ENCODE measurements around the gene F11.
"Not testable (repeated sequence)": the region's sequence is repeated elsewhere in the genome, so short reads cannot be mapped to it uniquely, and the experiment has no call there.

F11 gene

DNA sequence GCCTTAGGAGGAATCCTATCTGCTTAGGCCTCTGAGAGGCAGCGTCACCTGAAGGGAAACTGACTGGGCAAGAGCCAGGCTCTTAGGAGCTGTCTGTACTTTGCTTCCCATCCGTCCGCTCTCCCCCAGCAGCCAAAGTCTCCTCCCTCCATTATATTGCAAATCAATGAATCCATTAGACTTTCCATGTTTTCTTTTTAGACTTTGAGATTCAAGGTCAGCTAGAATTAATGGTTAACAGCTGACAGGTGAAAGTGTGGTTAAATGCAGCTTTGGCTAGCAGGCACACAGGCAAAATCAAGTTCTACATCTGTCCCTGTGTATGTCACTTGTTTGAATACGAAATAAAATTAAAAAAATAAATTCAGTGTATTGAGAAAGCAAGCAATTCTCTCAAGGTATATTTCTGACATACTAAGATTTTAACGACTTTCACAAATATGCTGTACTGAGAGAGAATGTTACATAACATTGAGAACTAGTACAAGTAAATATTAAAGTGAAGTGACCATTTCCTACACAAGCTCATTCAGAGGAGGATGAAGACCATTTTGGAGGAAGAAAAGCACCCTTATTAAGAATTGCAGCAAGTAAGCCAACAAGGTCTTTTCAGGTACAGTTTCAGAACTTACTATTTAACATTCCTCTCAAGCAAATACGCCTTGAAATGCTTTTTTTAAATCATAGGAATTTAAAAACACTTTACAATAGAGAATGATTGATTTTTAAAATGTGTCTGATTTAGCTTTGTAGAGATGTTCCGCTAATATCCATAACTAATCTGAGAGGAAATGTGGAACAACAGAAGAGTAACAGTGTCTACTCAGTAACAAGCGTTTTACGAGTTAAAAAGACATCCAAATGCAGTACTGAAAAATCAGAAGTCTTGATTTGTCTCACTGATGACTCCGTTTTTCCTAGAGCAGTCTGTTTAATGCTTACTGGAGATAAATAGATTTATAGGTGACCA lies at the start of gene F11:
F11 (plus strand) TSS at position 507 of the 970 bp plus-strand sequence. CDS start 948 bp downstream, outside the sequence.
- DNase-seq, result no peak

DNA sequence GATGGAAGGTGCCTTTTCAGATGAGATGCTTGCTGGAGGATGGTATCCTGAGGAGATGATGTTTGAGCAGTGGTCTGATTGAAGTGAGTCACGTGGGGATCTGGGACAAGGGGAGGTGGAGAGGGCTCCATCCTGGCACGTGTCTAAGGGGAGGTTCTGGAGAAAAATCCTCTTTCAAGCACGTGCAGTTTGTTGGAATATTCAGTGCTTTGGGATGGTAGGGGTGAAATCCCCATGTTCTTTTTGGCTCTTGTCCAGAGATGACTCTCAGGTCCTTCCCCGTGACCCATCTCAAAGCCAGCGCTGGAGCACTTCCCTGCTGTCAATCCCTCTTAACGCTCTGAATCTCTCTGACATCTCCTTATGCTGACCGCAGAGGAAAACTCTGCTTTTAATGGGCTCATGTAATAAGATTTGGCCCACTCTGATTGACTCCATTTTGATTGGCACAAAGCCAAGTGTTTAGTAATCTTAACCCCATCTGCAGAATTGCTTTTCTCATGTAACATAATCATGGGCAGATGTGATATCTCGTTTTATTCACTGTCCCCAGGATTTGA lies 49.4 kb upstream of the F11 start:
- DNase-seq, result no peak

DNA sequence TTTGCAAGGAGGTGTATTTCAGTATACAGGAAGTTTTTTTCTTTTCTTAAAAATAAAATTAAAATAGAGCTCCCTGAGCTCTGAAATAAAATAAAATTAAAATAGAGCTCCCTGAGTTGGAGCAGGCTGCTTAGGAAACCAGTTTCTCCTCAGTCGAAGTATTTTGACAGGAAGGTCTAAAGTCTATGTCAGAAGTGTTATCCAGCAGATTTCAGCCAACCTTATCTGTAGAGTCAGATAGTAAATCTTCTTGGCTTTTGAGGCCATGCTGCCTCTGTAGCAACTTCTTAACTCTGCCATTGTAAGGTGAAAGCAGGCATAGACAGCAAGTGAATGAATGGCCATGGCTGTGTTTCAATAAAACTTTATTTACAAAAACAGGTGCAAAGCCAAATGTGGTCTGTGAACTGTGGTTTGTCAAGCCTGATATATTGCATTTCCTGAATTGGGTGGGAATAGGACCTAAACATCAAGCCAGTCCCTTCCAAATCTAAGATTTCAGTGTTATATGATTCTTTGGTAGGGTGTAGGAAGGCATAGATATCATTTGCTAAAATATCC lies 48.2 kb upstream of the F11 start:
- DNase-seq, result no peak

DNA sequence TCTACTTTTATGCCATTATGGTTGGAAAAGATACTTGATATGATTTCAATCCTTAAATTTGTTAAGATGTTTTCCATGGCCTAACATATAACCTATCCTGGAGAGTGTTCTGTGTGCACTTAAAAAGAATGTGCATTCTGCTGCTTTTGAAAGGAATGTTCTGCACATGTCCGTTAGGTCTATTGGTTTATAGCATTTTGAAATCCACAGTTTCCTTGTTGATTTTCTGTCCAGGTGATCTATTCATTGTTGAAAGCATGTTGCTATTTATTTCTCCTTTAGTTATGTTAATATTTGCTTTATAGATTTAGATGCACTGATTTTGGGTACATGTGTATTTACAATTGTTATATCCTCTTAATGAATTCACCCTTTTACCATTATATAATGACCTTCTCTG lies 44.4 kb upstream of the F11 start:
- no peak for DNase-seq

DNA sequence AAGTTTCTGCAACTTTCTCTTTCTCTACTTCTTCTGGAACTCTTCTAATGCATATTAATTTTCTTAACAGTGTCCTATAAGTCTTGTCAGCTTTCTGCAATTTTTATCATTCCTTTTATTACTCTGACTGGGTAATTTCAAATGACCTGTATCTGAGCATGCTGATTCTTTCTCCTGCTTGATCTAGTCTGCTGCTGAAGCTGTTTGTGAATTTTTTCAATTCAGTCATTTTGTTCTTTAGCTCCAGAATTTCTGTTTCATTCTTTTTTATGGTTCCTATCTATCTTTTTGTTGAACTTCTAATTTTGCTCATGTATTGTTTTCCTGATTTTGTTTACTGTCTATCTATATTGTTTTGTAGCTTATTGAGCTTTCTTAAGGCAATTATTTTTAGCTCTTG lies 40.1 kb upstream of the F11 start:
- no peak for DNase-seq

DNA sequence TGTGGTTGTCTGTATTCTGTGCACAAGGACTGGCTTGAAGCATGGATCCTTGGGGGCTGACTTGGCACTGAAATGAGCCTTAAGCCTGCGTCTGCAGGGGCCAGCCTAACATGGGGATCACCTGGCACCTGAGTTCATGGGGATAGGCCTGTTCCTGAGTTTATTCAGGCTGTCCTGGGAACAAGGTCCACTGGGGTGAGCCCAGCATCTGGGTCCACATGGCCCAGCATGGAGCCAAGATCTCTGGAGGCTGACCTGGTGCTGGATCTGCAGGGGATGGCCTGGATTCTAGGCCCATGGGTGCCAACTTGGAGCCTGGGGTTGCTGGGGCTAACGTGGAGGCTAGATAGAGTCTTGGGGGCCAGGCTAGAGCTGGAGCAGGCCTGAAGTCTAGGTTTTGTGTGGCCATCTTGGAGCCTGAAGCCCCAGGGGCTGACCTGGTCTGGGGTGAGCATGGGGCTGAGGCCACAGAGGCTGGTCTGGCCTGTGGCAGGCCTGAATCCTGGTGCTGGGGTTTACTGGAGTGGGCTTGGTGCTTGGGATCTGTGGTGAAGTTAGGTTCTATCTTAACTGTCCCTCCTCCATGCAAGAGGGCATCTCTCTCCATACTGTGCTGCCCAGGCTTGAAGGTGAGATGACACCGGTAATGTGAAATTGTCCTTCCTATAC lies 39.3 kb upstream of the F11 start:
- no peak for DNase-seq

DNA sequence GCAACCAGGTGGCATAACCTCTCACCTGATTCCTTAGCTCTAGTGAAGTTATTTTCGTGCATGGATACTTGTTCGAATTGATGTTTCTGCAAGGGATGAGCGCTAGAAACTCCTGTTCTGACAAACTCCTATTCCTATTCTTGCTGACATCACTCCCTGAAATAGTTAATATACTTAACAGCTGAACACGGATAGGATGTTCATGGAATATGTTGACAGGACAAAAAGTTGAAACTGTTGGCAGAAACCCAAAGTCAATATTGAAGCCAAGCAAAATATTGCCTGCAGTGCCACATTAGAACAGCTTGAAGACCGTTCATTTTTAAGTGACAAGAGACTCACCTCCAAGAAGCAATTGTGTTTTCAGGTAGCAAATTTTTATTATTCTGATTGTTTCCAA lies 38.8 kb upstream of the F11 start, which contains the start of gene KLKB1:
KLKB1 (plus strand) TSS at position 287 of the 400 bp plus-strand sequence. CDS start 689 bp downstream, outside the sequence.
- DNase-seq, result no peak

DNA sequence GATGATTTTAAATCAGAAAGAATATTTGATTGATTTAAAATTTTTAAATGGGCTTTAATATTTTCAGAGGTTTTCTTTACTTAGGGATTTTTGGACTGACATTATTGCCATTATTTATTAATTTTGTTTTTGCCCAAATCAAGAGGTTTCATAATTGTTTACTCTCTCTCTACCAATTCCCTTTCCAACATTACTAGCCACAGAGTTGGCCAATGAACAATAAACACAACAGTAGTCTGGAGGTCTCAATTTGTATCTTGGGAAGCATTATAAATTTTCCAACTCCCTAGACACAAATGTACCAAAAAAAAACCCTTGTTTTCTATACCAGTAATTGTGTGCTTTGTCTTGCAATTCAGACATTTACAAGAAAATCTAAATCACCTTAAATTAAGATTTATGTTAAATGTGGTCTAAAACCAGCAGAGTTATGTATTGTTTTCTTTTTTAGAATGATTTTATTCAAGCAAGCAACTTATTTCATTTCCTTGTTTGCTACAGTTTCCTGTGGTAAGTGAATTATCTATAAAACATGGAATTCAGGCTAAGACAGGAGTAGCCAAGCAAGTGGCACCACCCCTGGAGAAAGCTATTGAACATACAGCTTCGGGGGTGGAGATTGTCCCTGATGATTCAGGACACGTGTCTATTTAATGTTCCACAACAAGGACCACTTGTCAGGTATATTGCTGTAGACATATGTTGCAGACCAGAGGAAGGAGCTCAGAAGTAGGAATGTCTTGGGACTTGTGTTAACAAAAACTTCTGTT lies 38.1 kb upstream of the F11 start:
- DNase-seq, result no peak

DNA sequence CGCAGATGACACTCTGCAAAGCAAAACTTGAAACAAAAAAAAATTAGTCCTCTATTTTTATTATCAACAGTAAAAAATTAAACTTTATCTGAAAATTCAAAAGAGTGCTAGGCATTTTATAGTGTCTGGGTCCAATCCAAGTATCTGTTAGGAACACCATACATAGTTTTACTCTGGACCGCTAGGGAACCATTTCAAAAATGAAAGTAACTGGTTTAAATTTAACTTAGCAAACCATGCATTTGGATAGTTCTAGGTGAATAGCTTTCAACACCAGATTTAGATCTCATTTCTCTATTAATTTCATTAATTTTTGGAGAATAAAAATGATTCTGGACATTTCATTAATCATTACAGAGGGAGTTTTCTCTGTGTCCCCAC lies 37.5 kb upstream of the F11 start:
- no peak for DNase-seq

DNA sequence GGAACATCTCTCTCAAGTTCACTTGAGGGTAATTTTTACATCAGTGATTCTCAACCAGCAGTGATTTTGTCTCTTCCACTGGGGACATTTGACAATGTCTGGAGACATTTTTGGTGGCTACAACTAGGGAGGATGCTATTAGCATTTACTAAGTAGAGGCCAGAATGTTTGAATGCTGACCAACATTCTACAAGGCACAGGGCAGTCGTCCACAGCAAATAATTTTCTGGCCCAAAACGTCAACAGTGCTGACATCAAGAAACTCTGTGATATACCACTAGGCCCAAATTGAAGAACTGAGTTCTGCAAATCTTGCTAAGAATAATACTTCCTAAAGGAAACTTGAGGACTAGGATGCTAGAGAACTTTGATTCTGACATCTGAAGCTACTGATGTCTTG lies 31.6 kb upstream of the F11 start:
- no peak for DNase-seq

DNA sequence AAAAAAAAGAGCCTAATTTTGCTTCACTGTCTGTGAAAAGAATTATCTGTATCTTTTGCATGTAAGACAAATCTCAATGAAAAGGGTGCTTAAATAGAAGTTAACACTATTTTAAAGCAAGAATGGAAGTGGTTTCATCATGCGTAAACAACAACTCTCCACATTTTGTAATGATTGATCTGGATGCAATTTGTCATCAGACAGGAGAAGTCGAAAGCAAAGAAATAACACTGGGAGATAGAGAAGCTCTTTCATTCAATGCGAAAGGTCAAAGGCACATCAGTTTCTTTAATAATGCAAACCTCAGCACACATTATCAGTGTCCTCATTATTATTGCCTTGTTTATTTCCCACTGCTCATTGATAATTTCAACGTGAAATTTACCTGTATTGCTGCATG lies 29.9 kb upstream of the F11 start:
- no peak for DNase-seq

DNA sequence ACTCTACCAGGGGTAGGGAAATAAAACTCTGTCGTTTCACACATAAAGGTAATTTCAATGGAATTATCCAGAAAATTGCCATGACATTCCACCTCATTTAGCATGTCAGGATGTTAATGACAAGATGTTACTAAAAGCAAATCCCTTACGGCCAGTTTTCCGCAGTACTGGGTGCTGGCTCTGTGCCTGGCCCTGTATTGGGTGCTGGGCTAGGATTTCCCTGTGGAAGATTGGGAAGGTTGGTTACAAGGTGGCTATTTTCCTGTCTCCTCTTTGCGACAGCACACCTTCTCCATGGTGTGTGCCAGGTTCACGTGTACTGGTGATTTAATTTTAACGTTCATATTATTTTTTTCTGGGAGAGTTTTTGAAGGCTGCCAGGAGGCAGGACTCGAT lies 25.5 kb upstream of the F11 start:
- DNase-seq, result no peak

DNA sequence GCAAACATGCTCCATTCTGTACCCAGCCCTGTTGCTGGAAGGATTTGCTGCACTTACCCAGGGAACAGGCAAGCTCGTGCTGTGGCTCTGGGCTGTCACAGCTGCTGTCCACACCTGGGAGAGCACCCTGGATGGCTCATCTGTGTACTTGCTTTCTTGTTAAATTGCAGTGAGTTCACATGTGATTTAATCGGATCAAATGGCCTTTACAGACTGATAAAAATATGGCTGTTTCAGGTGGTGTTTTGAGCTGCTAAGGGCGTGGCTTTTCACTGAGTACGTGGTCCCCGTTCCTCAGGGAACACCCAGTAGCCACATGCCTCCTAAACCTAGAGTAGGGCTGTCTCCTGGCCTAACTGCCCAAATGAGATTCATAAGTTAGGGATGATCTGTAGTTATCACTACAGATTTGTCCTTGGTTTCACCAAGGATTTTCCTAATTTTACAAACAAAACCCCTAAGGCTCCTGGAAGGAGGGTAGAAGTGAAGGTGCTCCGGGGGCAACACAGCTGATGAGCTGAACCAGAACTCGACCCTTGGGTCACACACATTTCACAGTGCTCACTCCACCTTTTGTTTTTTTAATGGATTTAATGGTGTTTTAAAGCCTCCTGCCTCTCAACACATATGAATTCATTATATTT lies 25.0 kb upstream of the F11 start:
- no peak for DNase-seq

DNA sequence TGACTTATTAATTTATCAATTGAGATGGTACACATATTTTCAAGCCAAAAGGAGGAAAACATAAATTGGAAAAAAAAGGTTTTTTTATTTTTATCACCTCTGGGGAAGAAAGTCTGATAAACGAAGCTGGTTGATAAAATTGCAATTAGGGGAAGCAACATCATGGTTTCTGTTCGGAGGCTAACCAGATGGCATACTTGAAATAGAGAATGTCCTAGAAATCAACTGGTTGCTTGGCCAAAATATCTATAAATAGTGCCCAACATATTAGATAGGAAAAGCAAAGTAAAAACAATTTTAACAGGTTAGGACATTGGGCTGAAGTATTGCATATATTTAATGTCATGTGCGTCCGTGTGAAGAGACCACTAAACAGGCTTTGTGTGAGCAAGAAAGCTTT lies 24.4 kb upstream of the F11 start:
- no peak for DNase-seq

DNA sequence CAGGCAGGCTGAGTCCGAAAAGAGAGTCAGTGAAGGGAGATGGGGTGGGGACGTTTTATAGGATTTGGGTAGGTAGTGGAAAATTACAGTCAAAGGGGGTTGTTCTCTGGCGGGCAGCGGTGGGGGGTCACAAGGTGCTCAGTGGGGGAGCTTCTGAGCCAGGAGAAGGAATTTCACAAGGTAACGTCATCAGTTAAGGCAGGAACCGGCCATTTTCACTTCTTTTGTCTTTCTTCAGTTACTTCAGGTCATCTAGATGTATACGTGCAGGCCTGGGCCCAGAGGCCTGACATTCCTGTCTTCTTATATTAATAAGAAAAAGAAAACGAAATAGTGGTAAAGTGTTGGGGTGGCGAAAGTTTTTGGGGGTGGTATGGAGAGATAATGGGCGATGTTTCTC lies 24.0 kb upstream of the F11 start:
- not testable (repeated sequence) for DNase-seq

DNA sequence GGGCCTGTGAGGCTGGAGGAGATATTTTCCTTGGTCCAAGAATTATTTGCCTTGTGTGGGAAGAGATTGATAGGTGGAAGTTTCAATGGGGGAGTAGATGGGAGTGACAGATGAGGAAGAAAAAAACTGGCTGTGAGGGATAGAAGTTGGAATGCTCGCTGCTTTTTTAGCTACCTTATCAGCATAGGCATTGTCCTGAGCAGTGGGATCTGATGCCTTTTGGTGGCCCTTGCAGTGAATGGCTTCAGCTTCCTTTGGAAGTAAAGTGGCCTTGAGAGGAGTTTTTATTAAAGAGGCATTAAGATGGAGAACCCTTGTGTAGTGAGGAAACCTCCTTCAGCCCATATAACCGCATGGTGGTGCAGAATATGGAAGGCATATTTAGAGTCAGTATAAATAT lies 22.7 kb upstream of the F11 start:
- DNase-seq, result no peak

DNA sequence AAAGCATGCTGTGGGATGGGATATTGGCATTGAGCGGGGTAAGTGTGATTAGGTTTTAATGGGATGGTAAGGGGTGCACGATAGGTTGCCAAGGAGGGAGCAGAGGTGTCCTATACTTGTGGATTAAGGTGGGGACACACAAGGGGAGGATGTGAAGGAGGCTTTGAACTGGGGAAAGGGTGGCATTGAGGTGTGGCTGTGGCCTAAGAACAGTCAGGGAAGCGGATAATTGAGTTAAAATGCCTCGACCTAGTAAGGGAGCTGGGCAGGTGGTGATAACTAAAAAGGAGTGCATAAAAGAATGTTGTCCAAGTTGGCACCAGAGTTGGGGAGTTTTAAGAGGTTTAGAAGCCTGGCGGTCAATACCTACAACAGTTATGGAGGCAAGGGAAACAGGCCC lies 21.2 kb upstream of the F11 start:
- DNase-seq, result no peak

DNA sequence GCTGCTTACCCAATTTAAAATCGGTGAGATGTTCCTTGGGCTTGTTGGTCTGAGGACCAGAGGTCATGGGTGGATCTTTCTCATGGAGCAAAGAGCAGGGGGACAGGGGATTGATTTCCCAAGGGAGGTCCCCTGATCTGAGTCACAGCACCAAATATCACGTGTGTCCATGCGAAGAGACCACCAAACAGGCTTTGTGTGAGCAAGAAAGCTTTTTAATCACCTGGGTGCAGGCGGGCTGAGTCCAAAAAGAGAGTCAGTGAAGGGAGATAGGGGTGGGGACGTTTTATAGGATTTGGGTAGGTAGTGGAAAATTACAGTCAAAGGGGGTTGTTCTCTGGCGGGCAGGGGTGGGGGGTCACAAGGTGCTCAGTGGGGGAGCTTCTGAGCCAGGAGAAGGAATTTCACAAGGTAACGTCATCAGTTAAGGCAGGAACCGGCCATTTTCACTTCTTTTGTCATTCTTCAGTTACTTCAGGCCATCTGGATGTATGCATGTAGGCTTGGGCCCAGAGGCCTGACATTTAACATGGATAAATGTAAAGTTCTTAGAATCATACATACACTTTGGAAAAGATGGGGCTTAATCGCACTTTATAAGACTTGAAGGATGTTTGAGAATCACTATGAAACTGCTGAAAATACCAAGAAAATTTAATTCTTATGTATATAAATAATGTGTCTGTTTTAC lies 18.8 kb upstream of the F11 start:
- not testable (repeated sequence) for DNase-seq

DNA sequence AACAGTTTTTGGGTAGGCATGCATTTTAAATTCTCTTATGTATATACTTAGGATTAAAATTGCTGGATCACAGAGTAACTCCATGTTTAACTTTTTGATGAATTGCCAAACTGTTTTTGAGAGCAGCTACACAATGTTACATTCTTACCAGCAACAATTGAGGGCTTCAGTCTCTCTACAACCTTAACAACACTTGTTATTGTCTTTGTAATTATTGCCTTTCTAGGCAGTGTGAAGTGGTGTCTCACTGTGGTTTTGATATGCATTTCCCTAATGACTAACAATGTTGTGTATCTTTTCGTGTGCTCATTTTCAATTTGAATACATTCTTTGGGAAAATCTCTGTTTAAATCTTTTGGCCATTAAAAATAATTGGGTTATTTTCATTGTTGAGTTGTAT lies 17.3 kb upstream of the F11 start:
- no peak for DNase-seq

DNA sequence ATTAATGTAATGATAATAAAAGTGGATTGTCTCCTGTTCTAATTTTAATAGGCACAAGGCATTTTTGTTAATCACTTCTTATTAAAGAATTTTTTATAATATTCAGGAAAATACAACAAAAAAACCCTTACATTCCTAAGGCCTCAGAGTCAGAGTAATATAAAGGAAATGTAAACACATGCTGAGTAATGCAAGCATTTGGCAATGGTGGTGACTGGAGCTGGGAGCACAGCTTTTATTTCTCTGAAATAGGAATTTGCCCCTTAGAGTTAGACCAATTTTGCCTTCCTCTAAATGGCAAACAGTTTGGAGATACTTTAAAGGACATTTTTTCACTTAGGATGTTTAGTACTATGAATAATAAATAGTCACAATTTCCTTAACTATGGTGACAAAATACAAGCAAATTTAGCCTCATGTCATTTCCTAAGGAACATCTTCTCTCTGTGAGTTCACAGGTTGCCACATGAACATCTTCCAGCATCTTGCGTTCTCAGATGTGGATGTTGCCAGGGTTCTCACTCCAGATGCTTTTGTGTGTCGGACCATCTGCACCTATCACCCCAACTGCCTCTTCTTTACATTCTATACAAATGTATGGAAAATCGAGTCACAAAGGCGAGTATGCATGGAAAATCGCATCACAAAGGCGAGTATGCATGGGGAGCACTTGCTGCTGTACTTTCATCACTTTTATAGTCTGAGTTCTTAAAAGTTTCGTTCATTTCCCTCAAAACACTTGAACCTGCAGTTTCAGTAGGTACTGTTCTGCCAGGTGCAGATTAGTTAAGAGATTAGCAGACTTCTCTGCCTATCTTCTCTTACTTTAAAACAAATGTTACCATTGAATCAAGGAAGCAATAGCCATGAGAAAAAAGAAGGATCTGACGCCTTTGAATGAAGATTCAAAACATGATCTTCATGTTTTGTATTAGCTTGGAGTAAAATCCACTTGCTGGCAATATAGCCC lies 15.9 kb upstream of the F11 start:
- DNase-seq, result no peak

Data from CD4-positive, alpha-beta T cell treated with Interleukin-21 for 1 hour (primary cell).